IMR-90 (cell line): Measurements from ENCODE around the gene ASAP2. TPM values are rescaled to one million over a fixed set of nuclear protein-coding genes. Genes with fewer than 3 reads are reported as not detected.

Source experiments
- ATAC-seq: fragments of 200-7000 bp; cut with Tn5 transposase; 2 replicates; pipeline ENCODE4 v1.9.1; 2020; ENCODE audit warnings: low read depth, mild to moderate bottlenecking, moderate library complexity
- BruUV-seq: library from RNA; stranded (reverse); fragments of 400-500 nt; replicated peaks from 2 replicates; lab custom pipeline; 2021; lab: Mats Ljungman, UMichigan
- CTCF ChIA-PET: fragments of 300-600 bp; formaldehyde crosslinking; extraction: SDS; loops from one replicate; lab custom pipeline; 2021; ENCODE audit warnings: antibody characterized with exemption; lab: Yijun Ruan, JAX
- POLR2A ChIA-PET: fragments of 300-600 bp; sonication (Branson Sonifier 250); formaldehyde crosslinking; loops from one replicate; lab custom pipeline; 2022; ENCODE audit warnings: antibody characterized with exemption; ENCODE audit not compliant: unreplicated experiment; lab: Charles Lee
- DNase-seq: peaks from one replicate; pipeline ENCODE4 v3.0.0; 2013
- H2AFZ ChIP-seq: replicated peaks from 2 replicates; pipeline ENCODE3; 2013; ENCODE audit warnings: low read length, mild to moderate bottlenecking; ENCODE audit not compliant: poor library complexity
- H2AK5ac ChIP-seq: 2 replicates; pipeline ENCODE4 v1.6.1; 2013; ENCODE audit warnings: low read depth, low read length, inconsistent platforms
- H2AK9ac ChIP-seq: replicated peaks from 2 replicates; pipeline ENCODE3; 2013; ENCODE audit warnings: mild to moderate bottlenecking, low read depth, low read length, moderate library complexity; ENCODE audit not compliant: poor library complexity
- H2BK120ac ChIP-seq: 2 replicates; pipeline ENCODE4 v1.6.1; 2013; ENCODE audit warnings: low read depth, low read length, inconsistent platforms
- H2BK15ac ChIP-seq: 3 replicates; pipeline ENCODE4 v1.6.1; 2013; ENCODE audit warnings: low read depth, low read length, inconsistent platforms
- H2BK20ac ChIP-seq: 2 replicates; pipeline ENCODE4 v1.6.1; 2013; ENCODE audit warnings: low read depth, mild to moderate bottlenecking, inconsistent platforms, low read length, moderate library complexity
- H2BK5ac ChIP-seq: 2 replicates; pipeline ENCODE4 v1.6.1; 2013; ENCODE audit warnings: mild to moderate bottlenecking, low read depth, low read length, inconsistent platforms; ENCODE audit not compliant: poor library complexity, severe bottlenecking
- H3K14ac ChIP-seq: replicated peaks from 2 replicates; pipeline ENCODE4 v1.6.1; 2013; ENCODE audit warnings: low read depth, low read length, inconsistent platforms
- H3K18ac ChIP-seq: 2 replicates; pipeline ENCODE4 v1.6.1; 2013; ENCODE audit warnings: low read depth, low read length, control low read depth
- H3K23ac ChIP-seq: 2 replicates; pipeline ENCODE4 v1.6.1; 2013; ENCODE audit warnings: low read depth, low read length, inconsistent platforms
- H3K27ac ChIP-seq: 2 replicates; pipeline ENCODE4 v1.5.1; 2013; ENCODE audit warnings: mild to moderate bottlenecking, control low read depth, low read length; ENCODE audit not compliant: insufficient read depth
- H3K27me3 ChIP-seq: 2 replicates; pipeline ENCODE4 v1.6.1; 2013; ENCODE audit warnings: low read length; ENCODE audit not compliant: control insufficient read depth, insufficient read depth
- H3K36me3 ChIP-seq: 2 replicates; pipeline ENCODE4 v1.6.1; 2013; ENCODE audit warnings: low read length, mixed read lengths; ENCODE audit not compliant: control insufficient read depth, insufficient read depth
- H3K4ac ChIP-seq: 2 replicates; pipeline ENCODE4 v1.6.1; 2013; ENCODE audit warnings: low read depth, low read length, inconsistent platforms
- H3K4me1 ChIP-seq: 2 replicates; pipeline ENCODE4 v1.6.1; 2013; ENCODE audit warnings: low read length, mixed read lengths; ENCODE audit not compliant: control insufficient read depth, insufficient read depth
- H3K4me2 ChIP-seq: 2 replicates; pipeline ENCODE4 v1.6.1; 2013; ENCODE audit warnings: low read depth, mild to moderate bottlenecking, control low read depth, low read length, moderate library complexity
- H3K4me3 ChIP-seq: 2 replicates; pipeline ENCODE4 v1.5.1; 2013; ENCODE audit warnings: low read depth, mild to moderate bottlenecking, control low read depth, low read length, moderate library complexity; ENCODE audit not compliant: insufficient read depth
- H3K56ac ChIP-seq: 2 replicates; pipeline ENCODE4 v1.6.1; 2013; ENCODE audit warnings: low read length, inconsistent platforms; ENCODE audit not compliant: insufficient read depth; ENCODE audit errors: extremely low read depth
- H3K79me1 ChIP-seq, 2 experiments: 2 replicates each; pipeline ENCODE4 v1.6.1; 2013; ENCODE audit warnings: low read length in 2 of 2, inconsistent platforms in 1 of 2, low read depth in 1 of 2
- H3K9ac ChIP-seq: 2 replicates; pipeline ENCODE4 v1.6.1; 2013; ENCODE audit warnings: low read depth, low read length, control low read depth
- H3K9me1 ChIP-seq: 2 replicates; pipeline ENCODE4 v1.6.1; 2013; ENCODE audit warnings: low read length, inconsistent platforms; ENCODE audit not compliant: insufficient read depth
- H3K9me3 ChIP-seq: 2 replicates; pipeline ENCODE4 v1.6.1; 2013; ENCODE audit warnings: low read length; ENCODE audit not compliant: control insufficient read depth, insufficient read depth
- H4K20me1 ChIP-seq: 2 replicates; pipeline ENCODE4 v1.6.1; 2013; ENCODE audit warnings: low read length, inconsistent platforms; ENCODE audit not compliant: insufficient read depth
- H4K5ac ChIP-seq: 2 replicates; pipeline ENCODE4 v1.6.1; 2013; ENCODE audit warnings: mild to moderate bottlenecking, low read depth, low read length, control low read depth
- H4K8ac ChIP-seq, 2 experiments: 2 replicates each; pipeline ENCODE4 v1.6.1; 2013; ENCODE audit warnings: low read depth in 2 of 2, low read length in 2 of 2, control low read depth in 1 of 2, inconsistent platforms in 1 of 2
- H4K91ac ChIP-seq: 2 replicates; pipeline ENCODE4 v1.6.1; 2013; ENCODE audit warnings: low read depth, low read length, inconsistent platforms; ENCODE audit not compliant: insufficient read depth
- CHD1 ChIP-seq: IDR thresholded peaks from 2 replicates; pipeline ENCODE4 v1.6.1; 2012; ENCODE audit warnings: low read depth, low read length, improper control_type of control experiment
- MAZ ChIP-seq: IDR thresholded peaks from 2 replicates; pipeline ENCODE4 v1.6.1; 2012; ENCODE audit warnings: low read depth, mild to moderate bottlenecking, low read length, improper control_type of control experiment, moderate library complexity, borderline replicate concordance
- RFX5 ChIP-seq: IDR thresholded peaks from 2 replicates; pipeline ENCODE4 v1.8.0; 2012; ENCODE audit warnings: low read depth, mild to moderate bottlenecking, low read length, moderate library complexity
- WGBS, 2 experiments: methylation state at CpG; one replicate each; pipeline versions ENCODE4 v1.1.5 to v1.1.7; 2013; ENCODE audit warnings: missing lambda C conversion rate in 2 of 2; ENCODE audit not compliant: insufficient read length in 1 of 2; ENCODE audit errors: extremely low coverage in 2 of 2; 5-methylcytosine and 5-hydroxymethylcytosine counted together
- dilution Hi-C: fragments of 300-500 bp; cut with HindIII; formaldehyde crosslinking; loops from one replicate; pipeline ENCODE4 v1.14.3; 2018; ENCODE audit warnings: low sequenced_read_pairs; ENCODE audit not compliant: unreplicated experiment
- in situ Hi-C: fragments of 300-500 bp; cut with MboI; formaldehyde crosslinking; loops from 3 replicates; pipeline ENCODE4 v1.14.3; 2019; ENCODE audit warnings: low sequenced_read_pairs, inconsistent platforms, mixed read lengths
- intact Hi-C: fragments of 100-400 bp; cut with micrococcal nuclease; formaldehyde crosslinking; loops from 2 replicates; pipeline ENCODE4 v1.10.0; 2022
- polyA plus RNA-seq, 3 experiments: library from polyadenylated mRNA; depleted of rRNA; stranded (reverse); fragments of >200 nt; gene quantifications; 2 replicates each; pipeline ENCODE4 v1.2.3, GENCODE V29; 2012; ENCODE audit warnings: low replicate concordance in 1 of 3
- total RNA-seq: library from RNA; depleted of rRNA; stranded (reverse); fragments of >200 nt; gene quantifications from 2 replicates; pipeline ENCODE4 v1.2.3, GENCODE V29; 2012
- TF ChIP-seq, protein P1 (sequence below): fragments of 150-350 bp; IDR thresholded peaks from 2 replicates; pipeline ENCODE4 v1.6.1; 2016; ENCODE audit warnings: low read depth, mild to moderate bottlenecking, low read length, moderate library complexity, borderline replicate concordance

Gene ASAP2
- total and polyA plus RNA-seq, 2 of the 4 experiments (the other 2 are of a cell fraction) = 19.7 to 28.1 TPM

DNA sequence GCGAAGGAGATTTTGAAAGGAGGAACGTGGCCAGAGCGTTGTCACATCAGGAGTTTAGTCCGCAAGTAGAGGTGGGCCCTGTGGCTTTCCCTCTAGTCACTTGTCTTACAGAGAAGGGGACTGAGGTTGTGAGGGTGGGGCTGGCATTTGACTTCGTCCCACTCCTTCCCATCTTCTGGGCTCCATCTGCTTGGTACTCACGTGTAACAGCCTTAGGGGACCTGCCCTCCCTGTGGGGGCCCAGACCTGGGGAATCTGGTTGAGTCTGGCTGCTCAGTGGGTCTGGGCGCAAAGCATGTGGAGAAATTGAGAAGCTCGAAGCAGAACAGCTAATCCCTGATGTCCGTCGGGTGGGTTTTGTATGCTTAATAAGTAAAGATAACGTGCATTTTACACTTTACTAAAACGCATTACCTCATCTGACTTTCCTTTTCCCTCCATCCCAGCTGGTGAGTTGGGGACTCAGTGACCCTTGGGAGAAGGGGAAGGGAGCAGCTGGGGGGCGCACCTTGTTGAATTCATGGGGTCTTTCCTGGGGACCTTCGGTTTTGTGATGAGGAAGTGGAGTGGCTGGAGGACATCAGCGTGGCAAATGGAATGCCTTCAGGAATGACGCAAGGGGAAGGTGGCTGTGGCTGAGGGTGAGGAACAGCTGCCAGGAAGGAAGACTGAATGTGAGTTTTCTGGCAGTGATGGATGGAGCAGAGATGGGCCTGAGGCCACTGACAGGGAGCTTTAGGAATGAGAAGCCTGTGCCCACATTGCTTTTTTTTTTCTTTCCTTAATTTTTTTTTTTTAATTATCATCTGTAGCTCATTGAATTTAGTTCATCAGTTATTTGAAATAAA is 44.8 kb downstream of the ASAP2 start (continued):
- TF ChIP-seq, protein P1, sequence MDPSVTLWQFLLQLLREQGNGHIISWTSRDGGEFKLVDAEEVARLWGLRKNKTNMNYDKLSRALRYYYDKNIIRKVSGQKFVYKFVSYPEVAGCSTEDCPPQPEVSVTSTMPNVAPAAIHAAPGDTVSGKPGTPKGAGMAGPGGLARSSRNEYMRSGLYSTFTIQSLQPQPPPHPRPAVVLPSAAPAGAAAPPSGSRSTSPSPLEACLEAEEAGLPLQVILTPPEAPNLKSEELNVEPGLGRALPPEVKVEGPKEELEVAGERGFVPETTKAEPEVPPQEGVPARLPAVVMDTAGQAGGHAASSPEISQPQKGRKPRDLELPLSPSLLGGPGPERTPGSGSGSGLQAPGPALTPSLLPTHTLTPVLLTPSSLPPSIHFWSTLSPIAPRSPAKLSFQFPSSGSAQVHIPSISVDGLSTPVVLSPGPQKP = no peak
- TF ChIP-seq MAZ = peak; percentile 27; the same call in 1 of the 2 replicates

DNA sequence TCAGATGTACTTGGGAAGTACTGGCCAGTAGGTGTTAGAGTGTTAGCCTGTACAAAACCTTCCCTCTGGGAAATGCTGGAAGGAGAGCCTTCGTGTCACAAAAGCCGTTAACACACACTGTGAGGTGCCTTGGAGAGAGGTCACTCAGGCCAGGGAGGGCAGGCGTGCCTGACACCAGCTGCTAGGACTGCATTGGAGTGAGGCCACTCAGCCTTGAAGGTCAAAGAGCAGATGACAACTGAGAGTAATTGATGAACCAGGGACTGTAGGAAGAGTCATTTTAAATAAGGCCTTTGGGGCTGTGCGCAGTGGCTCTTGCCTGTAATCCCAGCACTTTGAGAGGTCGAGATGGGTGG is 45.4 kb downstream of the ASAP2 start:
- Histone ChIP-seq H4K8ac (peak overlapping the region; percentile 46 to 97), H4K20me1 (peaks cover 18% of the 10 kb centered on the region; the same call in 1 of the 2 replicates), H3K79me1 (peaks cover 50 to 84% of the 10 kb centered on the region in 2 experiments), H2BK120ac (peak overlapping the region; percentile 98), H3K27me3 (no peaks in the 10 kb centered on the region), H2BK20ac (peak overlapping the region; percentile 97), H4K5ac (peak overlapping the region; percentile 88), H3K36me3 (no peaks in the 10 kb centered on the region), H3K14ac (peak overlapping the region; percentile 71), H3K4ac (peak overlapping the region; percentile 99), H3K4me2 (peak overlapping the region; percentile 10; the same call in 1 of the 2 replicates), H2AFZ (peak overlapping the region; percentile 24), H3K56ac (peak overlapping the region; percentile 51; the same call in 1 of the 2 replicates), H3K23ac (peak overlapping the region; percentile 99), H3K18ac (peak overlapping the region; percentile 77), H2AK5ac (peak overlapping the region; percentile 100), H2AK9ac (peak overlapping the region; percentile 90), H3K27ac (peak overlapping the region; percentile 91), H4K91ac (peak overlapping the region; percentile 96), H3K9me1 (peaks cover 55% of the 10 kb centered on the region), H2BK5ac (peak overlapping the region; percentile 98), H2BK15ac (peak overlapping the region; percentile 84; the same call in 1 of the 3 replicates), H3K4me1 (peaks cover 46% of the 10 kb centered on the region), H3K9ac (peak overlapping the region; percentile 27; the same call in 1 of the 2 replicates), H3K9me3 (no peaks in the 10 kb centered on the region), H3K4me3 (no peak overlapping the region)
- CTCF ChIA-PET = interaction anchor here (1.4 kb wide), 1 partner anchor 37 kb away, joined by 3 read pairs; no protein-coding TSS in a partner anchor
- DNase-seq = no peak
- POLR2A ChIA-PET = no interaction called here
- in situ Hi-C loops (no loop called here), dilution Hi-C loops (no loop called here), intact Hi-C loops (no loop called here)
- no peak for TF ChIP-seq RFX5
- no peak for TF ChIP-seq CHD1
- BruUV-seq = no TSS peak
- 67% methylated on average over 3 of the region's 5 CpGs; no CpG with 5 or more reads in 1 of the 2 experiments for WGBS, 2 experiments
- no peak; the same call in 1 of the 2 replicates for ATAC-seq
